NCI-H748 (cell line): ENCODE measurements around the gene LPAR2.

Experiments used
- DNase-seq: peaks from one replicate; lab custom pipeline; 2025; ENCODE audit not compliant: unreplicated experiment; lab: John Stamatoyannopoulos, UW

LPAR2 gene

DNA sequence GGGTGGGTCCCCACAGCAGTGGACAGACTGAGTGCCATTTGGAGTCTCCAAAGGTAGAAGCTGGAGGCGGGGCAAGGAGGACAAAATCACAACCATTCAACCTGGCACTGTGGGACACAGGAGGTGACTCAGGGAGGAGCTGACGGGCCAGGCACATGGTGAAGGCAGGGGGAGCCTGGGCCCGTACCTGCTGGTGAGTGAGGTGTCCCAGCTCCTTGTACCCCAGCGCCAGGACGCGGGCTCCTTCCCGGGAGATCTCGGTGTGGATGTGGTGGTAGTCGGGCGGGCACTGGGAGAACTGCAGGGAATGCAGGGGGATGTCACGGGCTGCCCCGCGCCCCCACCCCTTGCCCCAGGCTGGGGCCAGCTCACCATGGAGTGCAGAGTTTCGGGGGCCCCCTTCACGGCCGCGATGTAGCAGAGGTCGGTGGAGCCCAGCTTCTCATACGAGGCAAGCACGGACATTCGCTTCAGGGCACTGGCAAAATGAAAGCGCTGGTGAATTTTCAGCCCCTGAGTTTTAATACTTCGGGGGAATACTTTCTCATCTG, 25.7 kb upstream of the LPAR2 start:
- no peak for DNase-seq

GRCh38 chr19:19652482-19653295, 24.7 kb upstream of the LPAR2 start:
- no peak for DNase-seq

DNA sequence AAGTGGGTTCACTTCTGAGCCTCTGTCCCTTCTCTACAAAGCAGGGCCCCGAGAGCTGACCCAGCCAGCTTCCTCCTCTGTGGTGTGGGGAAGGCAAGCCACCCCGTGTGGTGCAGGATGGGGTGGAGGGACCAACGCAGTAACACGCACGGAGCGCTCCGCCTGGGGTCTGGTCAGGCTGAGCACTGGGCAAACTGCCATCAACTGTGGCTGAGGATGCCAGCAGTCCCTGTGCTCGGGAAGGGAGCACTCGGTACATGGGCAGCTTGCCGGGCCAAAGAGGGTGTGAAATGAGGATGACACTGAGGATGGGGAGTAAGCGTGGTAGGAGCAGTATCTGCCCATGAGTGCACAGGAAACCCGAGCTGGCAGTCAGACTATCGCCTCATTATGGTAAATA, 23.1 kb upstream of the LPAR2 start:
- no peak for DNase-seq

DNA sequence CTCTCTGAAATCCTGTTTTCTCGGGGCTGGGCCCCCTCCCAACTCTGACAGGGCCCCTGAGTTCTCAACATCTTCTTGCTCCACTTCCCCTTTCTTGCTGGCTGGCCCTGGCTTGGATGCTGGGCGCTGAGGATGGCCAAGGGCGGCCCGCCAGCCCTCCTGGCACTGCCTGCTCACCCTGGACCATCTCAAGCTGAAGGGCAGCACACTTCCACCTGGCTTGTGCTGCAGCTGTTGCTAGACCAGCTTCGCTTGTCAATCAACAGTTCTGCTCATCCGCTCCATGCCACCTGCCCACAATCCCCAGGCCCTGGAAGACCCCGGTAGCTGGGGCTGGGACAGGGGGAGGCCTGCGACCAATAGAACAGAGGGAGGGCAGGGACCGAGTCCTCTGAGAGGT, 22.3 kb upstream of the LPAR2 start:
- no peak for DNase-seq

DNA sequence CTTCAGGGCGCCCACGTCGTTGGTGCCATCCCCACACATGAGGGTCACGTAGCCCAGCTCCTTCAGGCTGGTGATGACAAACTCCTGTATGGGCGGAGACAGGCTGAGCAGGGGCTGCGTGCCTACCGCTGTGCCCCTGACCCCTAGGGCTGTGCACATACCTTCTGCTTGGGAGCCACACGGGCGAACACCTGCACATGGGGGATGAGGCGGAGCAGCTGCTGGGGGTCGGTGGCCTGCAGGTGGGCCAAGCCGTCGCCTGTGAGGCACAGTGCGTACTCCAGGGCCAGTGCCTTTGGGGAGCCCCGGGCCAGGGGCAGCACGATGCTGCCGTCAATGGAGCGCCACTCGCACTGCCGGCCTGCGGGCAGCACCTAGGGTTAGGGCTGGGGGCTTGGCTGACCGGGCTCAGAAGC, 21.6 kb upstream of the LPAR2 start:
- no peak for DNase-seq

DNA sequence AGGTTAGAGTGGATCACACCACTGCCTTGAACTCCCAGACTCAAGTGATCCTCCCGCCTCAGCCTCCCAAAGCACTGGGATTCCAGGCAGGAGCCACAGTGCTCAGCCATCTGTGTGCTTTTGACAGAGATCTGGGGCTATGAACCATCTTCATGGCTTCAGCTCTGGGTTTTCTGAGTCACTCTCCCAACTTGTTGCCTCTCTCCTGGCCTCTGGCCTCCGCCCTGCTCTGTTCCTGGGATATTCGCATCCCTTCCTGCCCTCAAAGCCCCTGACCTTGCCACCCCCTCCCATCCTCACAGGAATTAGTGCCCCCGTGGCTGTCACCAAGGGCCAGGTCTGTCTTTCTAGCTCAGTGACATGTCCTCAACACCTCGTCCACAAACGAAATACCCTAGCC, 21.1 kb upstream of the LPAR2 start:
- no peak for DNase-seq

GRCh38 chr19:19647037-19647835, 19.2 kb upstream of the LPAR2 start:
- no peak for DNase-seq

- DNase-seq: no peak
Observed at GRCh38 chr19:19645233-19645870, 17.3 kb upstream of the LPAR2 start.

GRCh38 chr19:19644054-19644388, 16.0 kb upstream of the LPAR2 start:
- DNase-seq: no peak

GRCh38 chr19:19643158-19644053, 15.4 kb upstream of the LPAR2 start, which contains the start of gene GMIP:
TSS of gene GMIP (minus strand) at chr19:19643657. CDS start at chr19:19643529, 128 bp downstream.
- DNase-seq: peak; percentile 80

DNA sequence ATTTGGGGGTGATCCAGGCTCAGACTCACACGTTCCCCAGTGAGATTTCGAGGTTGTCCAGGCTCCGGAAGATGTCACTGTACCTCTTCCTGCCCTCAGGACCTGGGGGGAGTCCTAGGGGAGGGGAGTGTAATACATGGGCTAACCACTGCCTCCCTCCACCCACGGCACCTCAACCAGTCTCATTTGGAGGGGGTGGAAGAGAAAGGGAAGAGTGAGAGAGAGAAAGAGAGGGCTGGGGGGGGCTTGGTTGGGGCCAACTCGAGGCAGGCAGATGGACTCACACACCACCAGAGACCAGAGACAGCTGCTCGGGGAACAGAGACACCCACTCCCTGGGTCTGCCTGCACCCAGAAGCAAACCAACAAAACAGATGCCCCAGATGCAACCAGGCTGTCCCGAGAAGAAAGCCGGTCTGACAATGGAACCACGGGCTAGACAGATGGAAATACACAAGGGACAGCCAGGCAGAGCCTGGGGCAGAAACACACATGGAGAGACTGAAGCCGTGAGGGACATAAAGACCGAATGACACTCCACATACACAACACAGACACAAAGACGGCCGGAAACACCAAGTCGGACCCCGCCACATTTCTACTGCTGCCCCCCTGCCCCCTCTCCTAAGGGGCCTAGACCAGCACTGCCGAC, 14.6 kb upstream of the LPAR2 start:
- DNase-seq: peak; percentile 38

DNA sequence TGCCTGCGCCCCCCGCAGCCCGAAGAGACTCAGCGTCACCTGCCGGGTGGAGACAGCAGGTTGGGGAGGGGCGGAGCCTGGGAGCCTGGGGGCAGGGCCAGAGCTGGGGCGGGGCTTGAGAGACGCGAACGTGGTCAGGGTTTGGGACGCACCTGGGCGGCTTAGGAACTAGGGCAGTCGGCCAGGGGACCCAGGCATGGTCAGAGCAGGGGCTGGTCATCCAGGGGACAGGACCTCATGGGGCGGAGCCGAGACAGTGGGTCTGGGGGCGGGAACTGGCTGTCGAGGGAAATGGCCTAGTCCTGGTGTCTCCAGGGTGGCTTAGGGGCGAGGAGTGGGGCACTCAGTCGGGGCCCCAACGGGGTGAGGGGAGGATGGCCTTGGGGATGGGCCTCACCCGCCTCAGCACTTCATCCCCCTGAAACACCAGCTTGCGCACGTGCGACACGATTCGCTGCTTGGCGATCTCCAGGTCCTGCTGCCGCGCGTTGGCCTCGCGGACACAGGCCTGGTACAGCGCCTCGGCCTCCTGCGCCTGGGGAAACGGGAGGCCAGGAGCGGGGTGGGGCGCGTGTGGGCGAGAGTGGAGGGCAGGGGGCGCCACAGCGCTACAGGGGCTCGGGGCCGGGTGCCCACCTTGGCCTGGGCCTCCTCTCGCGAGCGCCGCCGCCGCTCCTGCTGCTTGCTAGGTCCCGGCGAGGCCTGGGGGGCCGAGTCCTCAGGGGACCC, 9.7 kb upstream of the LPAR2 start:
- DNase-seq: no peak

- no peak for DNase-seq
Observed at GRCh38 chr19:19637186-19637522, 9.1 kb upstream of the LPAR2 start.

DNA sequence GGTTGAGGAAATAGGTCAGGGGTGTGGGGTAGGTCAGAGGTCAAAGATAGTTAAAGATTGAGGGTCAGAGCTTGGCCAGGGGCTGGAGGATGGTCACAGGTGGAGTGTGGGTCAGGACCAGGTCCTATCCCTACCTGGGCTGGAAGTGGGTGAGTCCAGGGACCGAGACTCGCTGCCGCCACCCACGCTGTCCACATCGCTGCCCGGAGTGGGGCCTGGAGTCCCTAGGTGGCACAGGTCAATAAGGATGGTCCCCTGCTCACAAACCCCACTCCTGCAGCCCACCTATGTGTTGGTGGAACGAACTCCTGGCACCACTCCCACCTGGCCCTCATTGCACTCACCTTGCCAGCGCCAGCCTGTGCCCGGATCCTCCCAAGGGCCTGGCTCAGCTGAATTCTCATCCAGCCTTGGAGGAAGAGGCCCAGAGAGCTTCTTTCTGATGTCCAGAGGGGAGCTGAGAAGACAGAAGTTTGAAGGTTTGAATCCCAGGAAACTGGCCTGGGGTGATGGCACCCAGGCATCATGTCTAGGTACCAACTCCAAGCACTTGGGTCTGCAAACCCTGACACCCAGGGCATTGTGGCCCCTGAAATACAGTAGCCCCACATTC, 8.7 kb upstream of the LPAR2 start:
- no peak for DNase-seq

GRCh38 chr19:19635313-19635702, 7.3 kb upstream of the LPAR2 start:
- no peak for DNase-seq

DNA sequence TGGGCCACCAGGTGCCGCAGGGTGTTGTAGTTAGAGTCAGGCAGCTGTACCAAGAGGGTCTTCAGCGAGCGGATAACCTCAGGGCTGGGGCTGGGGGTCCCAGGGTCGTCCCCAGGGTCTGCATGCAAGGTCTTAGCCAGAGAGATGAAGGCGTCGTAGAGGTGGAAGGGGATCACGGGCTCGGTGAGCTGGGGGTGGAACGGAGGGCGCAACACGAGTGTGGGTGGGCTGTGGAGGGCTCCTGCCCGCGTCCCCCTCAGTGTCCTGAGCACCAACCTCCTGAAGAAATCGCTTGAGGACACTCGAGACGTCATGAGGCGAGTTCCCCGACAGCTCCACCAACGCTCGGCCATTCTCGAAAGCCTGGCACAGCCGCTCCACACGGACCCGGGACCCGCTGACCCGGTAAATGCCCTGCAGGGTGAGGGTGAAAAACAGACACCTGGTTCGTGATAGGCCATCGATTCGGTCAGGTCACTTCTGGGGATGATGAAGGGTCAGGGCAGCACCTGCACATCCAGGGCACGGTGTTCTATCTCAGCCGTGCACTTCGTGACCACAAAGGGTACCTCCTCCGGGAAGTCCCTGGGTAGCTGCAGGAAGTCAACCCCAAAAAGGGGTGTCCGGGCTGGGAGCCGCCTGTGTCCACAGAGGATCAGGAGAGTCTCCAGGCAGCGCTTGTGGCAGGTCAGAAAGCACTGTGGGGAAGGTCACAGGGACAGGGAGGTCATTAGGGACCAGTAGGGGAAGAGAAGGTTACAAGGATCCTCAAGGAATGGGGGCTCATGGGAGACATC, 6.7 kb upstream of the LPAR2 start:
- DNase-seq: no peak

DNA sequence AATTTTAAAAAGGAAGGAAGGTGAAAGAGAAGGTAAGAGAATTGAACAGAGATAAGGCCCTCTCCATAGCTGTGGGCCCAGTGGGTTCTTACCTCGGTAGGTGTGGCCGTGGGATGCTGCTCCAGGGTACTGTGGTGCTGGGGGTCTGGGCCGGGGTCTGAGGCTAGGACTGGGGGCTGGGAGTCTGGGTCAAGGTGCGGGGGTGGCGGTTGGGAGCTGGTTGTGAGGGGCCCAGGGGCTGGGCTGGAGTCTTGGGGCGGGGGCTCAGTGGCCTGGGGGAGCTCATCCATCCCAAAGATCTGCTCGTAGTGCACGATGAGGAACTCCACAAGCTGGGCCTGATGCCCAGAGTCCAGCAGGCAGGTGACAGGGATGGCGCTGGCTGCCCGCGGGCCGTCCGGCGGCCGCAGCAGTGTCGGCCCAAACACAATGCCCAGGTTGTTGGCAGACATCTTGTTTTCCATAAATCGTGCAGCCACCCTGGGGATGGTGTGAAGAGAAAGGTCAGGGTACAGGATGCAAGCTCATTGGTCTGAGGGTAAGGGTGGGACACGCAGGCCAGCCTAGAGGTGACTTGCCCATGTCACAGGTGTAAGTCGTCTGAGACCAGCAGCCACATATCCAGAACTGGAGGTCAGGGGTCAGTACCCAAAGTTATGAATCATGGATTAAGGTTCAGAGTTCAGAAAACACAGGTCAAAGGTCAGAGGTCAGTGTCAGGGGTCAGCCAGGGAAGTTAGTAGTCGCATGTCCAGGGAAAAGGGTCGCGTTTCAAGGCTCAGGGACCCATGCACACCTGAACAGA, 5.9 kb upstream of the LPAR2 start:
- no peak for DNase-seq

GRCh38 chr19:19632661-19633060, 4.6 kb upstream of the LPAR2 start:
- DNase-seq: no peak
